ENCODE data around the gene XBP1.

DNA sequence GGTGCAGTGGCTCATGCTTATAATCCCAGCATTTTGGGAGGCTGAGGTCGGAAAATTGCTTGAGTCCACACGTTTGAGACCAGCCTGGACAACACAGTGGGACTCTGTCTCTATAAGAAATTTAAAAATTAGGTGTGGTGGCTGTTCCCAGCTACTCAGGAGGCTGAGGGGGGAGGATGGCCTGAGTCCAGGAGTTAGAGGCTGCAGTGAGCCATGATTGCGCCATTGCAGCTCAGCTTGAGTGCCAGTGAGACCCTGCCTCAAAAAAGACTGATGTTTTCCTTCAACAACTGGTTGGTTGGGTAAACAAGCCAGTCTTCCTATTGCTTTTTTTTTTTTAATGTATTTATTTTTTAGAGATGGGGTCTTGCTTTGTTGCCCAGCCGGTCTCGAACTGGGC lies 9.2 kb downstream of the XBP1 start:
- TF ChIP-seq CTCF (IDR thresholded peaks at IDR 0.05) (no peak), EP300 (IDR thresholded peaks at IDR 0.05) (no peak)

All from esophagus muscularis mucosa (tissue), 3 donors.